Liver (tissue), 9 donors: ENCODE measurements around the gene GJB5. TPM values are rescaled to one million over a fixed set of nuclear protein-coding genes. Genes with fewer than 3 reads are reported as not detected.

Source experiments
- DNase-seq: peaks from one replicate; pipeline ENCODE4 v3.0.0-alpha.2; 2017; ENCODE audit warnings: low spot score
- H3K27ac ChIP-seq, 2 donors: one replicate each; pipeline ENCODE4 v1.7.0; 2013; ENCODE audit warnings: inconsistent platforms in 2 of 2, low read length in 2 of 2, control low read depth in 1 of 2, low read depth in 1 of 2, mild to moderate bottlenecking in 1 of 2
- H3K27me3 ChIP-seq, 4 donors: one replicate each; pipeline versions ENCODE4 v1.6.1 to v1.7.0; 2013; ENCODE audit warnings: low read length in 3 of 4, inconsistent platforms in 1 of 4, mild to moderate bottlenecking in 1 of 4, moderate library complexity in 1 of 4; ENCODE audit not compliant: control insufficient read depth in 4 of 4, insufficient read depth in 4 of 4
- H3K36me3 ChIP-seq, 4 donors: one replicate each; pipeline versions ENCODE4 v1.6.1 to v1.7.0; 2013; ENCODE audit warnings: low read length in 3 of 4, mild to moderate bottlenecking in 3 of 4, low read depth in 1 of 4, moderate library complexity in 1 of 4; ENCODE audit not compliant: control insufficient read depth in 4 of 4, insufficient read depth in 3 of 4
- H3K4me1 ChIP-seq, 4 donors: one replicate each; pipeline versions ENCODE4 v1.6.1 to v1.7.0; 2013; ENCODE audit warnings: low read length in 3 of 4, mild to moderate bottlenecking in 3 of 4, moderate library complexity in 1 of 4; ENCODE audit not compliant: control insufficient read depth in 4 of 4, insufficient read depth in 4 of 4
- H3K4me3 ChIP-seq, 3 donors: one replicate each; pipeline versions ENCODE4 v1.6.1 to v1.7.0; 2013; ENCODE audit warnings: low read length in 3 of 3, control low read depth in 1 of 3, low read depth in 1 of 3, mild to moderate bottlenecking in 1 of 3
- H3K9ac ChIP-seq, 2 donors: one replicate each; pipeline ENCODE4 v1.7.0; 2013; ENCODE audit warnings: low read length in 2 of 2, mild to moderate bottlenecking in 2 of 2, moderate library complexity in 2 of 2, control low read depth in 1 of 2, low read depth in 1 of 2
- H3K9me3 ChIP-seq, 4 donors: one replicate each; pipeline versions ENCODE4 v1.6.1 to v1.7.0; 2013; ENCODE audit warnings: low read length in 3 of 4; ENCODE audit not compliant: control insufficient read depth in 4 of 4
- ATF3 ChIP-seq: IDR thresholded peaks from 2 replicates; pipeline ENCODE4 v1.6.1; 2016; ENCODE audit warnings: antibody characterized with exemption
- CTCF ChIP-seq: fragments of 150-350 bp; IDR thresholded peaks from 2 replicates; pipeline ENCODE4 v1.5.1; 2017; ENCODE audit warnings: improper control_type of control experiment, low read depth, low read length; ENCODE audit not compliant: missing input control
- EGR1 ChIP-seq, 2 donors: IDR thresholded peaks; 2 replicates each; pipeline ENCODE4 v1.6.1; 2016 to 2018; ENCODE audit warnings: antibody characterized with exemption in 2 of 2, low read depth in 2 of 2
- FOXA1 ChIP-seq: IDR thresholded peaks from 2 replicates; pipeline ENCODE4 v1.6.1; 2016; ENCODE audit warnings: antibody characterized with exemption
- FOXA2 ChIP-seq: IDR thresholded peaks from 2 replicates; pipeline ENCODE4 v1.6.1; 2016; ENCODE audit warnings: antibody characterized with exemption
- GABPA ChIP-seq, 2 donors: IDR thresholded peaks in 1 of 2; conservative IDR thresholded peaks in 1 of 2; 2 replicates each; pipeline ENCODE4 v1.6.1; 2016; ENCODE audit warnings: antibody characterized with exemption in 2 of 2, mild to moderate bottlenecking in 1 of 2, moderate library complexity in 1 of 2
- HNF4A ChIP-seq, 2 donors: conservative IDR thresholded peaks; 2 replicates each; pipeline ENCODE4 v1.6.1; 2016; ENCODE audit warnings: antibody characterized with exemption in 2 of 2, mild to moderate bottlenecking in 2 of 2
- HNF4G ChIP-seq: IDR thresholded peaks from 2 replicates; pipeline ENCODE4 v1.6.1; 2016; ENCODE audit warnings: antibody characterized with exemption
- JUND ChIP-seq, 2 donors: IDR thresholded peaks; 2 replicates each; pipeline ENCODE4 v1.6.1; 2016; ENCODE audit warnings: antibody characterized with exemption in 2 of 2
- MAX ChIP-seq: IDR thresholded peaks from 2 replicates; pipeline ENCODE4 v1.6.1; 2016; ENCODE audit warnings: antibody characterized with exemption
- NR2F2 ChIP-seq: IDR thresholded peaks from 2 replicates; pipeline ENCODE4 v1.6.1; 2016; ENCODE audit warnings: antibody characterized with exemption
- RAD21 ChIP-seq, 2 donors: IDR thresholded peaks; 2 replicates each; pipeline ENCODE4 v1.6.1; 2016; ENCODE audit warnings: antibody characterized with exemption in 2 of 2, mild to moderate bottlenecking in 2 of 2
- REST ChIP-seq: IDR thresholded peaks from 2 replicates; pipeline ENCODE4 v1.6.1; 2016; ENCODE audit warnings: antibody characterized with exemption, mild to moderate bottlenecking
- RXRA ChIP-seq, 2 donors: IDR thresholded peaks; 2 replicates each; pipeline ENCODE4 v1.6.1; 2017 to 2018; ENCODE audit warnings: antibody characterized with exemption in 2 of 2, mild to moderate bottlenecking in 1 of 2
- SP1 ChIP-seq: IDR thresholded peaks from 2 replicates; pipeline ENCODE4 v1.6.1; 2018; ENCODE audit warnings: antibody characterized with exemption, mild to moderate bottlenecking
- ZBTB33 ChIP-seq: IDR thresholded peaks from 2 replicates; pipeline ENCODE4 v1.6.1; 2016; ENCODE audit warnings: antibody characterized with exemption
- WGBS: extraction: QIAGEN DNeasy Blood & Tissue Kit; methylation state at CpG from one replicate; pipeline ENCODE4 v1.1.7; 2013; 5-methylcytosine and 5-hydroxymethylcytosine counted together
- polyA plus RNA-seq, 2 donors: library from polyadenylated mRNA; stranded (reverse) in 1 of 2; unstranded in 1 of 2; fragments of 200-250 nt in 1 of 2; fragments of >200 nt in 1 of 2; fragmentation: Nextera tagmentation in 1 of 2; extraction: Ambion mirVana in 1 of 2; gene quantifications; one replicate each; pipeline versions ENCODE4 v1.2.1 to v1.2.3, GENCODE V29; 2013 to 2015
- total RNA-seq, 2 donors: library from RNA; depleted of rRNA; stranded (reverse); fragments of >200 nt; gene quantifications; one replicate each; pipeline ENCODE4 v1.2.3, GENCODE V29; 2014
- donor health status: healthy.
- donor health status: healthy.
- donor health status: healthy.
- donor health status: healthy.
- donor health status: healthy.

Gene GJB5
- total and polyA plus RNA-seq, 4 donors: not detected

GRCh38 chr1:34761776-34762307 lies 7.0 kb downstream of the GJB5 start:
- DNase-seq: no peak
- no peaks in the 10 kb centered on the region for H3K36me3 ChIP-seq
- no peaks in the 10 kb centered on the region for H3K27me3 ChIP-seq
- TF ChIP-seq FOXA1: no peak
- no peak for TF ChIP-seq NR2F2
- no peak for TF ChIP-seq HNF4G
- no peak for TF ChIP-seq ZBTB33
- no peak for TF ChIP-seq JUND (IDR thresholded peaks at IDR 0.05)
- no peak for TF ChIP-seq GABPA (IDR thresholded peaks at IDR 0.05 in 1 of 2, conservative IDR thresholded peaks at IDR 0.05 in 1 of 2)
- no peak for TF ChIP-seq ATF3
- no peak for TF ChIP-seq HNF4A (conservative IDR thresholded peaks at IDR 0.05)
- TF ChIP-seq EGR1 (IDR thresholded peaks at IDR 0.05; ENCODE audit: low read depth in 2 of 2): no peak
- WGBS: 91% methylated on average over 13 of the region's 13 CpGs
- no peak overlapping the region for H3K27ac ChIP-seq
- no peak overlapping the region for H3K4me3 ChIP-seq
- no peaks in the 10 kb centered on the region for H3K4me1 ChIP-seq
- no peak overlapping the region for H3K9ac ChIP-seq
- H3K9me3 ChIP-seq: no peaks in the 10 kb centered on the region

GRCh38 chr1:34762474-34763141 lies 7.8 kb downstream of the GJB5 start:
- H3K27ac ChIP-seq: no peak overlapping the region
- DNase-seq: no peak
- no peaks in the 10 kb centered on the region for H3K36me3 ChIP-seq
- TF ChIP-seq ATF3 (no peak), FOXA2 (no peak), MAX (no peak), FOXA1 (no peak), NR2F2 (no peak)
- 69% methylated on average over 7 of the region's 7 CpGs for WGBS
- no peak overlapping the region for H3K9ac ChIP-seq
- H3K4me1 ChIP-seq: no peaks in the 10 kb centered on the region
- no peaks in the 10 kb centered on the region for H3K27me3 ChIP-seq
- no peaks in the 10 kb centered on the region for H3K9me3 ChIP-seq
- no peak overlapping the region for H3K4me3 ChIP-seq

GRCh38 chr1:34763142-34763781 lies 8.4 kb downstream of the GJB5 start:
- Histone ChIP-seq H3K9me3 (no peaks in the 10 kb centered on the region), H3K27ac (no peak overlapping the region), H3K4me1 (no peaks in the 10 kb centered on the region), H3K27me3 (no peaks in the 10 kb centered on the region), H3K36me3 (no peaks in the 10 kb centered on the region), H3K4me3 (no peak overlapping the region), H3K9ac (no peak overlapping the region)
- DNase-seq: no peak
- 44% methylated on average over 8 of the region's 8 CpGs for WGBS
- TF ChIP-seq CTCF (no peak), NR2F2 (no peak), RAD21 (IDR thresholded peaks at IDR 0.05) (no peak), MAX (no peak), ATF3 (no peak), REST (no peak), FOXA2 (no peak), HNF4A (conservative IDR thresholded peaks at IDR 0.05) (no peak), SP1 (no peak), RXRA (IDR thresholded peaks at IDR 0.05) (no peak), HNF4G (no peak)
